22Rv1 (cell line): ENCODE results near the gene SP100.

ENCODE experiments used
- CTCF ChIP-seq: fragments of 450-650 bp; IDR thresholded peaks from 2 replicates; pipeline ENCODE4 v1.5.1; 2017; ENCODE audit warnings: mild to moderate bottlenecking
- ZFX ChIP-seq: fragments of 450-650 bp; IDR thresholded peaks from 2 replicates; pipeline ENCODE4 v1.6.1; 2017; ENCODE audit warnings: antibody characterized with exemption, borderline replicate concordance

GRCh38 chr2:230455005-230455684 is 39.1 kb downstream of the SP100 start:
- TF ChIP-seq CTCF (no peak), ZFX (no peak)
